Neural cell (in vitro differentiated cells): Measurements from ENCODE around the gene CETP. TPM values are rescaled to one million over a fixed set of nuclear protein-coding genes. Genes with fewer than 3 reads are reported as not detected.

Experiments
- polyA plus RNA-seq: library from polyadenylated mRNA; depleted of rRNA; stranded (reverse); fragments of >200 nt; gene quantifications from 2 replicates; pipeline ENCODE4 v1.2.3, GENCODE V29; 2014

The CETP gene
- polyA plus RNA-seq, 1 donor from 2014 or later, result not detected

Other genes starting within 250 kb of the CETP start
- 237 and 264 TPM in 2 replicates for gene NUP93, start 231.8 kb upstream of the CETP start, polyA plus RNA-seq
- gene SLC12A3, start 96.7 kb upstream of the CETP start, polyA plus RNA-seq, result 0.09 TPM in 1 of 2 replicates, not detected in the other
- gene HERPUD1, start 29.8 kb upstream of the CETP start, polyA plus RNA-seq, result 76.0 and 98.7 TPM in 2 replicates
- gene NLRC5, start 27.6 kb downstream of the CETP start, polyA plus RNA-seq, result not detected in 2 replicates
- 16.4 and 18.6 TPM in 2 replicates for gene CPNE2, start 130.6 kb downstream of the CETP start, polyA plus RNA-seq
- gene PSME3IP1, start 224.1 kb downstream of the CETP start, polyA plus RNA-seq, result 146 and 167 TPM in 2 replicates
- gene RSPRY1, start 224.4 kb downstream of the CETP start, polyA plus RNA-seq, result 62.0 and 69.8 TPM in 2 replicates